ENCODE measurements around the gene LCE1F. TPM values are rescaled to one million over a fixed set of nuclear protein-coding genes. Genes with fewer than 3 reads are reported as not detected.

The LCE1F gene
- total and polyA plus RNA-seq, 2 of the 13 experiments (the other 11 are each of a cell fraction or from before 2014, with no cell fraction given): not detected

GRCh38 chr1:152757747-152758146, 17.2 kb upstream of the LCE1F start, which contains the start of gene KPRP:
Gene KPRP (plus strand): TSS chr1:152758025. CDS start chr1:152759589, 1,564 bp downstream.
- Histone ChIP-seq H3K4me2 (ENCODE audit: low read depth, low read length) (no peak within 1 kb of the TSS), H3K36me3 (replicated peaks in 1 of 2; ENCODE audit: control insufficient read depth in 1 of 2, insufficient read depth in 2 of 2, low read length in 2 of 2) (no peaks in the 10 kb centered on the region), H3K9ac (ENCODE audit: insufficient read depth, low read depth, low read length) (no peak within 1 kb of the TSS), H3K79me2 (ENCODE audit: insufficient read depth, low read length) (no peaks in the 10 kb centered on the region), H2AFZ (ENCODE audit: low read length) (no peak within 1 kb of the TSS), H3K27me3 (ENCODE audit: control insufficient read depth in 1 of 2, insufficient read depth in 2 of 2, low read length in 2 of 2) (no peaks in the 10 kb centered on the region), H4K20me1 (ENCODE audit: insufficient read depth, low read length) (no peaks in the 10 kb centered on the region), H3K4me3 (replicated peaks in 1 of 3; ENCODE audit: insufficient read depth in 1 of 3, low read depth in 2 of 3, low read length in 3 of 3) (no peak within 1 kb of the TSS), H3K9me3 (ENCODE audit: low read length) (no peaks in the 10 kb centered on the region), H3K27ac (ENCODE audit: extremely low read length, insufficient read depth, low read length) (no peak within 1 kb of the TSS), H3K4me1 (ENCODE audit: insufficient read depth, low read length) (no peaks in the 10 kb centered on the region)
- in situ Hi-C loops (cut with HindIII; ENCODE audit: extremely low pct_ligation_motif_present, low pct_unique_long_range_greater_than_20kb) (no loop called here), intact Hi-C loops (cut with micrococcal nuclease; ENCODE audit: unreplicated experiment) (no loop called here)
- no peak for ATAC-seq
- no peak for DNase-seq (ENCODE audit: low spot score)
- BruUV-seq (replicated peaks): no TSS peak
- ChIA-PET POLR2A (no interaction called here), CTCF (ENCODE audit: low intra/inter-chr PET ratio, low total read pairs) (no interaction called here)
- WGBS (ENCODE audit: low lambda C conversion rate): 2% methylated on average over 3 of the region's 6 CpGs
- no peak for FAIRE-seq
- TF ChIP-seq ZNF670 (CRISPR knock-in tag; IDR thresholded peaks at IDR 0.05; ENCODE audit: borderline replicate concordance): no peak
- no peak for TF ChIP-seq KLF12 (CRISPR knock-in tag; IDR thresholded peaks at IDR 0.05; ENCODE audit: borderline replicate concordance)
- TF ChIP-seq TBP (CRISPR knock-in tag; IDR thresholded peaks at IDR 0.05): no peak
- TF ChIP-seq KAT7 (CRISPR knock-in tag; IDR thresholded peaks at IDR 0.05; ENCODE audit: borderline replicate concordance): no peak
- TF ChIP-seq TCF12 (IDR thresholded peaks at IDR 0.05): no peak
- no peak for TF ChIP-seq TCF12 (CRISPR knock-in tag; IDR thresholded peaks at IDR 0.05)
- no peak for TF ChIP-seq NR3C1 (CRISPR knock-in tag; IDR thresholded peaks at IDR 0.05)
- no peak for TF ChIP-seq DBP (CRISPR knock-in tag; IDR thresholded peaks at IDR 0.05; ENCODE audit: not compliant biosample characterization)
- no peak for TF ChIP-seq ZNF275 (CRISPR knock-in tag; IDR thresholded peaks at IDR 0.05; ENCODE audit: borderline replicate concordance)
- TF ChIP-seq RAD51 (IDR thresholded peaks at IDR 0.05; ENCODE audit: borderline replicate concordance): no peak
- no peak for TF ChIP-seq HIVEP1 (CRISPR knock-in tag; IDR thresholded peaks at IDR 0.05)

Data from HepG2 (cell line).